Peyer's patch (tissue), 4 donors: ENCODE measurements around the gene MRAP.

ENCODE experiments used
- CTCF ChIP-seq, 6 experiments: fragments of 450-650 bp in 4 of 6; fragments of 200-600 bp in 2 of 6; sonication (generic) in 1 of 6; IDR thresholded peaks; one replicate each; pipeline ENCODE4 v1.5.1; 2017 to 2019; ENCODE audit warnings: antibody characterized with exemption in 6 of 6, mild to moderate bottlenecking in 3 of 6, moderate library complexity in 1 of 6
- POLR2A ChIP-seq, 2 donors: fragments of 450-650 bp; IDR thresholded peaks; one replicate each; pipeline ENCODE4 v1.5.1; 2017; ENCODE audit warnings: antibody characterized with exemption in 2 of 2, mild to moderate bottlenecking in 2 of 2, moderate library complexity in 2 of 2

GRCh38 chr21:32252136-32252535 is 46.5 kb upstream of the MRAP start:
- no peak for TF ChIP-seq POLR2A (IDR thresholded peaks at IDR 0.05)
- TF ChIP-seq CTCF (IDR thresholded peaks at IDR 0.05): no peak
